Neural progenitor cell (in vitro differentiated cells): ENCODE measurements around the gene RTN1. TPM values are rescaled to one million over a fixed set of nuclear protein-coding genes. Genes with fewer than 3 reads are reported as not detected.

Source experiments
- DNase-seq: peaks from one replicate; pipeline ENCODE4 v3.0.0-alpha.2; 2016; ENCODE audit warnings: low spot score
- H2AFZ ChIP-seq: fragments of 200-600 bp; sonication (generic); replicated peaks from 2 replicates; pipeline ENCODE4 v1.6.1; 2016; ENCODE audit warnings: antibody characterized with exemption
- H3F3A ChIP-seq: fragments of 200-600 bp; sonication (generic); 2 replicates; pipeline ENCODE4 v1.6.1; 2016; ENCODE audit warnings: antibody characterized with exemption, low read depth
- H3K27ac ChIP-seq: fragments of 200-600 bp; sonication (generic); 2 replicates; pipeline ENCODE4 v1.5.1; 2016; ENCODE audit warnings: mild to moderate bottlenecking
- H3K27me3 ChIP-seq: fragments of 200-600 bp; sonication (generic); 2 replicates; pipeline ENCODE4 v1.6.1; 2016; ENCODE audit warnings: mild to moderate bottlenecking, moderate library complexity
- H3K36me3 ChIP-seq: fragments of 200-600 bp; sonication (generic); 2 replicates; pipeline ENCODE4 v1.5.1; 2016
- H3K4me1 ChIP-seq: fragments of 200-600 bp; sonication (generic); 2 replicates; pipeline ENCODE4 v1.6.1; 2016; ENCODE audit warnings: mixed run types
- H3K4me2 ChIP-seq: fragments of 200-600 bp; sonication (generic); 2 replicates; pipeline ENCODE4 v1.6.1; 2016
- H3K4me3 ChIP-seq: fragments of 200-600 bp; sonication (generic); 2 replicates; pipeline ENCODE4 v1.5.1; 2016
- H3K79me2 ChIP-seq: fragments of 200-600 bp; sonication (generic); 2 replicates; pipeline ENCODE4 v1.6.1; 2016; ENCODE audit warnings: low read depth
- H3K9ac ChIP-seq: fragments of 200-600 bp; sonication (generic); 2 replicates; pipeline ENCODE4 v1.6.1; 2016
- H3K9me3 ChIP-seq: fragments of 200-600 bp; sonication (generic); 2 replicates; pipeline ENCODE4 v1.5.1; 2016; ENCODE audit warnings: low read depth
- H4K20me1 ChIP-seq: fragments of 200-600 bp; sonication (generic); 2 replicates; pipeline ENCODE4 v1.6.1; 2016; ENCODE audit warnings: low read depth
- H3K27ac Mint-ChIP-seq: 3 replicates; pipeline ENCODE4 v1.8.0; 2021; ENCODE audit warnings: mixed read lengths
- H3K27me3 Mint-ChIP-seq: 2 replicates; pipeline ENCODE4 v1.8.0; 2022; ENCODE audit warnings: low read depth, mild to moderate bottlenecking, inconsistent platforms, moderate library complexity, mixed read lengths; ENCODE audit not compliant: insufficient read depth
- H3K36me3 Mint-ChIP-seq: 3 replicates; pipeline ENCODE4 v1.8.0; 2021; ENCODE audit warnings: mixed read lengths
- H3K4me1 Mint-ChIP-seq: 3 replicates; pipeline ENCODE4 v1.8.0; 2021; ENCODE audit warnings: mixed read lengths
- H3K4me3 Mint-ChIP-seq: 3 replicates; pipeline ENCODE4 v1.8.0; 2021; ENCODE audit warnings: mild to moderate bottlenecking, moderate library complexity, mixed read lengths
- H3K9me3 Mint-ChIP-seq: 3 replicates; pipeline ENCODE4 v1.8.0; 2020; ENCODE audit warnings: mixed read lengths
- EZH2 ChIP-seq: fragments of 200-600 bp; sonication (generic); IDR thresholded peaks from 2 replicates; pipeline ENCODE4 v1.6.1; 2017; ENCODE audit warnings: antibody characterized with exemption, mild to moderate bottlenecking, moderate library complexity
- EZH2phosphoT487 ChIP-seq: fragments of 200-600 bp; sonication (generic); IDR thresholded peaks from 2 replicates; pipeline ENCODE4 v1.6.1; 2017; ENCODE audit warnings: antibody characterized with exemption
- total RNA-seq: library from RNA; depleted of rRNA; stranded (reverse); fragments of >200 nt; gene quantifications from 2 replicates; pipeline ENCODE4 v1.2.3, GENCODE V29; 2015; ENCODE audit warnings: low replicate concordance
- TF ChIP-seq, protein P1 (sequence below): fragments of 200-600 bp; sonication (generic); IDR thresholded peaks from 2 replicates; pipeline ENCODE4 v1.5.1; 2017; ENCODE audit warnings: antibody characterized with exemption, mild to moderate bottlenecking

Gene RTN1, protein sequence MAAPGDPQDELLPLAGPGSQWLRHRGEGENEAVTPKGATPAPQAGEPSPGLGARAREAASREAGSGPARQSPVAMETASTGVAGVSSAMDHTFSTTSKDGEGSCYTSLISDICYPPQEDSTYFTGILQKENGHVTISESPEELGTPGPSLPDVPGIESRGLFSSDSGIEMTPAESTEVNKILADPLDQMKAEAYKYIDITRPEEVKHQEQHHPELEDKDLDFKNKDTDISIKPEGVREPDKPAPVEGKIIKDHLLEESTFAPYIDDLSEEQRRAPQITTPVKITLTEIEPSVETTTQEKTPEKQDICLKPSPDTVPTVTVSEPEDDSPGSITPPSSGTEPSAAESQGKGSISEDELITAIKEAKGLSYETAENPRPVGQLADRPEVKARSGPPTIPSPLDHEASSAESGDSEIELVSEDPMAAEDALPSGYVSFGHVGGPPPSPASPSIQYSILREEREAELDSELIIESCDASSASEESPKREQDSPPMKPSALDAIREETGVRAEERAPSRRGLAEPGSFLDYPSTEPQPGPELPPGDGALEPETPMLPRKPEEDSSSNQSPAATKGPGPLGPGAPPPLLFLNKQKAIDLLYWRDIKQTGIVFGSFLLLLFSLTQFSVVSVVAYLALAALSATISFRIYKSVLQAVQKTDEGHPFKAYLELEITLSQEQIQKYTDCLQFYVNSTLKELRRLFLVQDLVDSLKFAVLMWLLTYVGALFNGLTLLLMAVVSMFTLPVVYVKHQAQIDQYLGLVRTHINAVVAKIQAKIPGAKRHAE
- 7.7 and 18.6 TPM in 2 replicates for total RNA-seq

DNA sequence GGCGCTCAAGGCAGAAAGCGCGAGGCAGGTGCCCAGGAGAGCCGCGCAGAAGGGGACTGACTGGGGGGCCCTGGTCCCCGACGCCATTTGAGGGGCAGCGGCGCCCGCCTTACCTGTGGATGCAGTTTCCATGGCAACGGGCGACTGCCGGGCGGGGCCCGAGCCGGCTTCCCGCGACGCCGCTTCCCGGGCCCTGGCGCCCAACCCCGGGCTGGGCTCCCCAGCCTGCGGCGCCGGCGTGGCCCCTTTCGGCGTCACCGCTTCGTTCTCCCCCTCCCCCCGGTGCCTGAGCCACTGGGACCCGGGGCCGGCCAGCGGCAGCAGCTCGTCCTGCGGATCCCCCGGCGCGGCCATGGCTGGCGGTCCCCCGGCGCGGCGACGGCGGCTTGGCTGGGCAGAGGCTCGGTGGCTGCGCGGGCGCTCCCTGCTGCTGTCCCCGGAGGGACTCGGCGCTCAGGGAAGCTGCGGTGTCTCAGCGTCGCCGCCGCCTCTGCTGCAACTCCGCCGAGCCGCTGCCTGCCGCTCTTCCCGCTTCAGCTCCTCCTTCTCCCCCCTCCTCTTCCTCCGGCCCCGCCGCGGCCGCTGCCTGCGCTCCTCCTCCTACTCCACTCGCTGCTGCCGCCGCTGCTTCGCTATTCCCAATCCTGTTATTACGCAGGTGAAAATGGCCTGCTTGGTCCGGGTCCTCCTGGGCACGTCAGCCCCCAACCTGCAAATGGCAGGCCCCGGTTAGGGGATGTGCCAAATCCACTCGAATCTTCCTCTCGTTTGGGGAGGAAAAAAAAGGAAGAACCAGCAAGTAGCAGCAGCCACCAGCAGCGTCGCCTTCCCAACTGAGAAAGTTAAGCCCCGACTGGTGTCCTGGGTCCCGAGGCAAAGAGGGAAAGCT lies at the start of gene RTN1:
TSS of gene RTN1 (minus strand) at position 500 of the 889 bp plus-strand sequence. CDS start at position 354, 146 bp downstream.
- Histone ChIP-seq H3K36me3 (no peaks in the 10 kb centered on the region), H4K20me1 (peaks cover 4% of the 10 kb centered on the region), H3K4me1 (peaks cover 11% of the 10 kb centered on the region), H3K27me3 (peaks cover 82% of the 10 kb centered on the region), H3K79me2 (no peaks in the 10 kb centered on the region), H3K4me3 (peak within 1 kb of the TSS; percentile 75), H3K4me2 (peak within 1 kb of the TSS; percentile 86), H2AFZ (peak within 1 kb of the TSS; percentile 98), H3K9me3 (no peaks in the 10 kb centered on the region), H3K27ac (no peak within 1 kb of the TSS), H3F3A (peaks cover 23% of the 10 kb centered on the region), H3K9ac (no peak within 1 kb of the TSS)
- peaks cover 10% of the 10 kb centered on the region for H3K27me3 Mint-ChIP-seq
- peaks cover 15% of the 10 kb centered on the region for H3K4me1 Mint-ChIP-seq
- TF ChIP-seq, protein P1, sequence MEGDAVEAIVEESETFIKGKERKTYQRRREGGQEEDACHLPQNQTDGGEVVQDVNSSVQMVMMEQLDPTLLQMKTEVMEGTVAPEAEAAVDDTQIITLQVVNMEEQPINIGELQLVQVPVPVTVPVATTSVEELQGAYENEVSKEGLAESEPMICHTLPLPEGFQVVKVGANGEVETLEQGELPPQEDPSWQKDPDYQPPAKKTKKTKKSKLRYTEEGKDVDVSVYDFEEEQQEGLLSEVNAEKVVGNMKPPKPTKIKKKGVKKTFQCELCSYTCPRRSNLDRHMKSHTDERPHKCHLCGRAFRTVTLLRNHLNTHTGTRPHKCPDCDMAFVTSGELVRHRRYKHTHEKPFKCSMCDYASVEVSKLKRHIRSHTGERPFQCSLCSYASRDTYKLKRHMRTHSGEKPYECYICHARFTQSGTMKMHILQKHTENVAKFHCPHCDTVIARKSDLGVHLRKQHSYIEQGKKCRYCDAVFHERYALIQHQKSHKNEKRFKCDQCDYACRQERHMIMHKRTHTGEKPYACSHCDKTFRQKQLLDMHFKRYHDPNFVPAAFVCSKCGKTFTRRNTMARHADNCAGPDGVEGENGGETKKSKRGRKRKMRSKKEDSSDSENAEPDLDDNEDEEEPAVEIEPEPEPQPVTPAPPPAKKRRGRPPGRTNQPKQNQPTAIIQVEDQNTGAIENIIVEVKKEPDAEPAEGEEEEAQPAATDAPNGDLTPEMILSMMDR: no peak
- TF ChIP-seq EZH2 (peak; percentile 62), EZH2phosphoT487 (peak; percentile 54)
- H3K9me3 Mint-ChIP-seq: no peaks in the 10 kb centered on the region
- H3K27ac Mint-ChIP-seq: peak within 1 kb of the TSS; percentile 90
- no peaks in the 10 kb centered on the region for H3K36me3 Mint-ChIP-seq
- peak; percentile 87 for DNase-seq
- peak within 1 kb of the TSS; percentile 95 for H3K4me3 Mint-ChIP-seq

DNA sequence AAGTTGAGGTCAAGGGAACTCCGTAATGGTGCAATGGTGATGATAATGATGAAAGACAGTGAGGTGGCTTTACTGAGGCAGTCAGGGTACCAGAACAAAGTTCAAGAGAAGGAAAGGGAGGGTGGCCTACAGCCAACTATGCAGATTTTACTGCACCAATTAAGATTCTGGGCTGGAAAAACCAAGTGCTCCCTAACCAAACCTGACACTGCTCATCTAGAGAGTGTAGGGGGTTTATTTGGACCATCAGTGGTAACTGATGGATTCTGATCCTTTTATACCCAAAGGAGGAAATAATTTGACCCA lies 49.8 kb upstream of the RTN1 start:
- peak overlapping the region; percentile 97 for H3K27ac Mint-ChIP-seq
- Histone ChIP-seq H3K36me3 (no peaks in the 10 kb centered on the region), H3K4me2 (peak overlapping the region; percentile 80), H2AFZ (peak overlapping the region; percentile 97), H3K9me3 (no peaks in the 10 kb centered on the region), H3K79me2 (peaks cover 13% of the 10 kb centered on the region), H3K4me1 (peaks cover 14% of the 10 kb centered on the region), H3K9ac (no peak overlapping the region), H3K27ac (no peak overlapping the region), H4K20me1 (no peaks in the 10 kb centered on the region), H3K27me3 (no peaks in the 10 kb centered on the region), H3K4me3 (peak overlapping the region; percentile 69), H3F3A (peaks cover 13% of the 10 kb centered on the region)
- peaks cover 12% of the 10 kb centered on the region for H3K36me3 Mint-ChIP-seq
- H3K4me1 Mint-ChIP-seq: peaks cover 18% of the 10 kb centered on the region
- TF ChIP-seq, protein P1: no peak
- no peaks in the 10 kb centered on the region for H3K27me3 Mint-ChIP-seq
- no peak for DNase-seq
- peaks cover 4% of the 10 kb centered on the region for H3K9me3 Mint-ChIP-seq
- H3K4me3 Mint-ChIP-seq: peak overlapping the region; percentile 90

DNA sequence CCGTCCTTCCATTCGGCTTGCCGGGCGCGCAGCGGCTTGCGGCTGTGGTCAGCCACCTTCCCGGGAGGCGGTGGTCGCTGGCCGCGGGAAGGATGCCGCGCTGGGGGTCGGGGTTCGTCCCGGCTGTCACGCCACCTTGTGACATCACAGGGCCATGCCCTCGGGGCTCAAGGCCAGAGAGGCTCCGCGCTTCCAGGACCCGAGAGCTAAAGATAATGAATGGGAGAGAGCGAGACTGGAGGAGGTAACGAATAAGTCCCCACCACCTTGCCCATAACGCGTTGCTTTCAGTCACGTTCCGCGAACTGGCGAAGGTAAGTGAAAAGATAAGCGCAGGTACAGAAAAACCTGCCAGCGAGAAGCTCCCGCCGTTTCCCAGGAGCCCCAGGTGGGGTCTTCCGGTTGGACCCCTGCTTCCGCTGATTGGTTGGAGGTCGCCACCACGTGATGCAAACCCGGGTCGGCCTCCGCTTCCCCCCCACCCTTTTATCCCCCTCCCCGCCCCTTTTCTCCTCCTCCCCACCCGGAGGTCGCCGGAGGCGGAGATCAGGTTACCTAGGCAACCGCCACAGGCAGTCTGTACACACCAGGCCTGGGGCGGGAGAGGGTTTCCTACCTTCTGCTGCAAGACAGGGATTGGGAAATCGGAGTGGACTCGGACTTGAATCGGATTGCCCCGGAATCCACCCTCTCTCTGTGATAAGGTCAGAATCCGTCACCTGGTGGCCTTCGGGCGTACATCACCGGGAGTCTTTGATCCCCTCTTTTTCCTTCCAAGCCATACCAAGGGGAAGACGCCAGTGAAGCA lies 49.2 kb upstream of the RTN1 start, which contains the start of gene LRRC9:
TSS of gene LRRC9 (plus strand) at position 575 of the 808 bp plus-strand sequence.
- H3F3A ChIP-seq: peaks cover 13% of the 10 kb centered on the region
- H3K79me2 ChIP-seq: peaks cover 13% of the 10 kb centered on the region
- H3K27me3 Mint-ChIP-seq: no peaks in the 10 kb centered on the region
- peak within 1 kb of the TSS; percentile 90 for H3K4me3 Mint-ChIP-seq
- H4K20me1 ChIP-seq: no peaks in the 10 kb centered on the region
- H3K36me3 Mint-ChIP-seq: peaks cover 16% of the 10 kb centered on the region
- TF ChIP-seq, protein P1: peak; percentile 19
- peak; percentile 41 for TF ChIP-seq EZH2
- peak; percentile 20 for TF ChIP-seq EZH2phosphoT487
- peak within 1 kb of the TSS; percentile 80 for H3K4me2 ChIP-seq
- H3K4me1 ChIP-seq: peaks cover 14% of the 10 kb centered on the region
- peak; percentile 97 for DNase-seq
- no peaks in the 10 kb centered on the region for H3K27me3 ChIP-seq
- H3K27ac Mint-ChIP-seq: peak within 1 kb of the TSS; percentile 97
- H3K36me3 ChIP-seq: no peaks in the 10 kb centered on the region
- H3K9me3 Mint-ChIP-seq: peaks cover 4% of the 10 kb centered on the region
- H3K27ac ChIP-seq: peak within 1 kb of the TSS; percentile 77
- peak within 1 kb of the TSS; percentile 29 for H3K9ac ChIP-seq
- H3K4me3 ChIP-seq: peak within 1 kb of the TSS; percentile 69
- peak within 1 kb of the TSS; percentile 97 for H2AFZ ChIP-seq
- H3K4me1 Mint-ChIP-seq: peaks cover 18% of the 10 kb centered on the region
- H3K9me3 ChIP-seq: no peaks in the 10 kb centered on the region
